ENCODE results near the gene RPS18. TPM values are rescaled to one million over a fixed set of nuclear protein-coding genes. Genes with fewer than 3 reads are reported as not detected.

The RPS18 gene
- total RNA-seq, 1 experiment from 2014 or later = 4,062 TPM

GRCh38 chr6:33324125-33324524, 52.2 kb downstream of the RPS18 start:
- no TSS peak for BruUV-seq (replicated peaks)
- H3K79me2 ChIP-seq (ENCODE audit: insufficient read depth, low read length) = peaks cover 36% of the 10 kb centered on the region
- peaks cover 19 to 49% of the 10 kb centered on the region in 2 experiments for H3K4me1 ChIP-seq (ENCODE audit: control insufficient read depth in 1 of 2, insufficient read depth in 2 of 2, low read length in 2 of 2)
- H3K27me3 ChIP-seq (ENCODE audit: insufficient read depth, low read length) = no peaks in the 10 kb centered on the region
- H3K36me3 ChIP-seq (ENCODE audit: control insufficient read depth in 1 of 2, insufficient read depth in 2 of 2, low read length in 2 of 2) = peaks cover 17 to 23% of the 10 kb centered on the region in 2 experiments; a peak in 3 of 4 replicates
- no peak overlapping the region for H3K27ac ChIP-seq (ENCODE audit: low read depth, low read length)
- intact Hi-C loops (cut with micrococcal nuclease) = no loop called here
- no peak overlapping the region for H2AFZ ChIP-seq (ENCODE audit: low read depth, low read length, poor library complexity, severe bottlenecking)
- no peaks in the 10 kb centered on the region for H3K9me2 ChIP-seq (ENCODE audit: insufficient read depth)
- peak overlapping the region; percentile 100 for H3K4me2 ChIP-seq (ENCODE audit: low read length)
- POLR2A ChIA-PET = no interaction called here
- RAD21 ChIA-PET (ENCODE audit: low non-redundant PET in 1 of 2, low total read pairs in 2 of 2, uncharacterized antibody in 2 of 2, unreplicated experiment in 2 of 2) = no interaction called here
- H3K9me3 ChIP-seq (ENCODE audit: control insufficient read depth in 1 of 2, insufficient read depth in 1 of 2, low read depth in 1 of 2, low read length in 2 of 2) = no peaks in the 10 kb centered on the region
- no peaks in the 10 kb centered on the region for H4K20me1 ChIP-seq (ENCODE audit: insufficient read depth)
- H3K9ac ChIP-seq (ENCODE audit: low read length) = peak overlapping the region; percentile 94
- TF ChIP-seq SRF (IDR thresholded peaks at IDR 0.05; ENCODE audit: low read depth) (no peak), ELF1 (IDR thresholded peaks at IDR 0.05; ENCODE audit: borderline replicate concordance, low read depth) (no peak), CBX3 (IDR thresholded peaks at IDR 0.05; ENCODE audit: low read depth) (no peak), ZFX (IDR thresholded peaks at IDR 0.05) (no peak), FOSL1 (IDR thresholded peaks at IDR 0.05; ENCODE audit: low read depth) (no peak), EGR1 (IDR thresholded peaks at IDR 0.05; ENCODE audit: low read depth) (no peak), SP1 (IDR thresholded peaks at IDR 0.05; ENCODE audit: low read depth) (no peak), EZH2 (IDR thresholded peaks at IDR 0.05) (no peak), CEBPB (IDR thresholded peaks at IDR 0.05; ENCODE audit: low read depth) (no peak), POLR2AphosphoS5 (IDR thresholded peaks at IDR 0.05; ENCODE audit: low read depth, low read length) (no peak), ZNF274 (IDR thresholded peaks at IDR 0.05; ENCODE audit: low read depth, low read length) (no peak), CTCF (IDR thresholded peaks at IDR 0.05 in 2 of 3, conservative IDR thresholded peaks at IDR 0.05 in 1 of 3; ENCODE audit: borderline replicate concordance in 1 of 3, insufficient read depth in 1 of 3, low read depth in 2 of 3, low read length in 2 of 3) (no peak), RAD21 (IDR thresholded peaks at IDR 0.05; ENCODE audit: low read depth) (no peak), TCF7L2 (IDR thresholded peaks at IDR 0.05; ENCODE audit: borderline replicate concordance, extremely low read depth, insufficient read depth, insufficient read length) (no peak), JUND (IDR thresholded peaks at IDR 0.05) (no peak), MAX (IDR thresholded peaks at IDR 0.05) (no peak), YY1 (IDR thresholded peaks at IDR 0.05; ENCODE audit: extremely low read depth, insufficient replicate concordance, low read depth, low read length) (no peak), ATF3 (IDR thresholded peaks at IDR 0.05) (no peak), ZBTB33 (IDR thresholded peaks at IDR 0.05; ENCODE audit: extremely low read depth, insufficient replicate concordance, low read length) (no peak)
- CTCF ChIA-PET = no interaction called here
- no peak for DNase-seq (ENCODE audit: low read depth, low spot score)
- ATAC-seq = no peak
- peak overlapping the region; percentile 86 to 92 for H3K4me3 ChIP-seq (replicated peaks in 1 of 2; ENCODE audit: low read depth in 1 of 2, low read length in 2 of 2)
